ENCODE measurements around the gene IQGAP2. TPM values are rescaled to one million over a fixed set of nuclear protein-coding genes. Genes with fewer than 3 reads are reported as not detected.
A peak's percentile ranks its signal among the peaks of the same experiment; 100 is the strongest.
"Not testable (repeated sequence)": the region's sequence is repeated elsewhere in the genome, so short reads cannot be mapped to it uniquely, and the experiment has no call there.

The IQGAP2 gene
- total RNA-seq, 1 donor from 2014 or later, result 4.2 TPM

DNA sequence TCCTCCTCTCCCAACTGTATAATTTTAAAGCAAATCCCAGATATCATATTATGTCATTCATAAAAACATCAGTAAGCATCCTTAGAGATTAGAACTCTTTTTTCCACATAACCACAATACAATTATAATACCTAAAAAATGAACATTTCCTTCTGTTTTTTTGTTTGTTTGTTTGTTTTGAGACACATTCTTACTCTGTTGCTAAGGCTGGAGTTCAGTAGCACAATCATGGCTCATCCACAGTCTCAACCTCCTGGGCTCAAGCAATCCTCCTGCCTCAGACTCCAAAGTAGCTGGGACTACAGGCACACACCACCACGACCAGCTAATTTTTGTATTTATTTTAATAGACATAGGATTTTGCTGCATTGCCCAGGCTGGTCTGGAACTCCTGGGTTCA, 320.8 kb downstream of the IQGAP2 start:
- ATAC-seq, result no peak

DNA sequence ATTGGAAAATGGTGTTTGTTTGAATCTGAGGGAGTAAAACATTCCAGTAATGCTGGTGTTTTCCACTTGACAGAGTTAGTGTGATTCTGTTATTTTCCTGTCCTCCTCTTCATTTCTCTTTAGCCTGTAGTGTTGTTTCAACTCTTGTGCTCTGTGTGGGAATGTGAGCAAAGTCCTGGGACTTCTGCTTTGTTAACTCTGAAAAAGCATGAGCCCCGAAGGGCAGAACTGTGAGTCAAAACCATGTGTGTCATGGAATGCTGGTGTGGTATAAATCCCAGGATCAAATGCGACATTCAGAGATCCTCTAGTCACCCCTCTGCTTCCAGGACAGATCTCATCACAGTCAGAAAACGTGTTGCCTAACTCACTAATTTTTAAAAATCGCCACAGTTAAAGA, 321.8 kb downstream of the IQGAP2 start:
- no peak for ATAC-seq

DNA sequence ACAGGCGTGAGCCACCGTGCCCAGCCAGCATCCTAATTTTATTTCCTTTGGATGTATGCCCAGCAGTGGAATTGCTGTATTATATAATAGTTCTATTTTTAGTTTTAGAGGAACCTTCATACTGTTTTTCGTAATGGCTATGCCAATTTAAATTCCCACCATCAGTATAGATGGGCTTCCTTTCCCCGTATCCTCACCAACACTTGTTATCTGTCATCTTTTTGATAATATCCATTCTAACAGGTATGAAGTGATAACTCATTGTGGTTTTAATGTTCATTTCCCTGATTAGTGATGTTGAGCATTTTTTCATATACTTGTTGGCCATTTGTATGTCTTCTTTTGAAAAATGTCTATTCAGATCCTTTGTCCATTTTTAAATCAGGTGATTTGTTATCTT, 325.9 kb downstream of the IQGAP2 start:
- ATAC-seq, result no peak

DNA sequence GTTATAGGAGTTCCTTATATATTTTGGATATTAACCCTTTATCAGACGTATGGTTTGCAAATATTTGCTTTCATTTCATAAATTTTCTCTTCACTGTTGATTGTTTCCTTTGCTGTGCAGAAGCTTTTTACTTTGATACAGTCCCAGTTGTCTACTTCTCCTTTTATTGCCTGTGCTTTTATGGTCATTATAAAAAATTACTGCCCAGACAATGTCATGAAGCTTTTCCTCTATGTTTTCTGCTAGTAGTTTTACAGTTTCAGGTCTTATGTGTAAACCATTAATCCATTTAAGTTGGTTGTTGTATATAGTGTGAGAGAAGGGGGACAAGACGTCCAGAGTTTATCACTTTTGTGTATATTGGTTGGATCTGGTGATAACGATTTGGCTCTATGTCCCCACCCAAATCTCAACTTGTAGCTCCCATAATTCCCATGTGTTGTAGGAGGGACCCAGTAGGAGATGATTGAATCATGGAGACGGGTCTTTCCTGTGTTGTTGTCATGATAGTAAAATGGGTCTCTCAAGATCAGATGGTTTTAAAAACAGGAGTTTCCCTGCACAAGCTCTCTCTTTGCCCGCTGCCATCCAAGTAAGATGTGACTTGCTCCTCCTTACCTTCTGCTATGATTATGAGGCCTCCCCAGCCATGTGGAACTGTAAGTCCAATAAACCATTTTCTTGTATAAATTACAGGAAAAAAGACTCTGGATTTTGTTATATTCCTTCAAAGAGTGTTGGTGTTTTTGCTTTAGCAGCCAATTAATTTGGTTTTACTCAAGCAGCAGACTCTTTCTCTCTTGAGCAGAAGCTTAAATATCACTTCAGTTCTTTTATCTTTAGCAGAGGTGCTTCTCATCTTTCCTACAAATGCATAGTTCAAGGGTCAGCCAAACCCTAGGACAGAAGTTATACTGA, 326.5 kb downstream of the IQGAP2 start:
- no peak for ATAC-seq

DNA sequence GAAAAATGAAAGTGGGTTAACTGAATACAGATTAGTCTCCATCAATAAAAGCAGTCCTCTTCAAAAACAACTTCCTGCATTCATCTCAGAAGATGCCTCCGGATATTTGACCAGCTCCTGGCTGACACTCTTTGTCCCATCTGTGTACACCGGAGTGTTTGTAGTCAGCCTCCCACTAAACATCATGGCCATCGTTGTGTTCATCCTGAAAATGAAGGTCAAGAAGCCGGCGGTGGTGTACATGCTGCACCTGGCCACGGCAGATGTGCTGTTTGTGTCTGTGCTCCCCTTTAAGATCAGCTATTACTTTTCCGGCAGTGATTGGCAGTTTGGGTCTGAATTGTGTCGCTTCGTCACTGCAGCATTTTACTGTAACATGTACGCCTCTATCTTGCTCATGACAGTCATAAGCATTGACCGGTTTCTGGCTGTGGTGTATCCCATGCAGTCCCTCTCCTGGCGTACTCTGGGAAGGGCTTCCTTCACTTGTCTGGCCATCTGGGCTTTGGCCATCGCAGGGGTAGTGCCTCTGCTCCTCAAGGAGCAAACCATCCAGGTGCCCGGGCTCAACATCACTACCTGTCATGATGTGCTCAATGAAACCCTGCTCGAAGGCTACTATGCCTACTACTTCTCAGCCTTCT, 329.4 kb downstream of the IQGAP2 start:
- peak; percentile 10 for ATAC-seq

DNA sequence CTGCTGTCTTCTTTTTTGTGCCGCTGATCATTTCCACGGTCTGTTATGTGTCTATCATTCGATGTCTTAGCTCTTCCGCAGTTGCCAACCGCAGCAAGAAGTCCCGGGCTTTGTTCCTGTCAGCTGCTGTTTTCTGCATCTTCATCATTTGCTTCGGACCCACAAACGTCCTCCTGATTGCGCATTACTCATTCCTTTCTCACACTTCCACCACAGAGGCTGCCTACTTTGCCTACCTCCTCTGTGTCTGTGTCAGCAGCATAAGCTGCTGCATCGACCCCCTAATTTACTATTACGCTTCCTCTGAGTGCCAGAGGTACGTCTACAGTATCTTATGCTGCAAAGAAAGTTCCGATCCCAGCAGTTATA, 329.9 kb downstream of the IQGAP2 start:
- ATAC-seq, result peak; percentile 33

DNA sequence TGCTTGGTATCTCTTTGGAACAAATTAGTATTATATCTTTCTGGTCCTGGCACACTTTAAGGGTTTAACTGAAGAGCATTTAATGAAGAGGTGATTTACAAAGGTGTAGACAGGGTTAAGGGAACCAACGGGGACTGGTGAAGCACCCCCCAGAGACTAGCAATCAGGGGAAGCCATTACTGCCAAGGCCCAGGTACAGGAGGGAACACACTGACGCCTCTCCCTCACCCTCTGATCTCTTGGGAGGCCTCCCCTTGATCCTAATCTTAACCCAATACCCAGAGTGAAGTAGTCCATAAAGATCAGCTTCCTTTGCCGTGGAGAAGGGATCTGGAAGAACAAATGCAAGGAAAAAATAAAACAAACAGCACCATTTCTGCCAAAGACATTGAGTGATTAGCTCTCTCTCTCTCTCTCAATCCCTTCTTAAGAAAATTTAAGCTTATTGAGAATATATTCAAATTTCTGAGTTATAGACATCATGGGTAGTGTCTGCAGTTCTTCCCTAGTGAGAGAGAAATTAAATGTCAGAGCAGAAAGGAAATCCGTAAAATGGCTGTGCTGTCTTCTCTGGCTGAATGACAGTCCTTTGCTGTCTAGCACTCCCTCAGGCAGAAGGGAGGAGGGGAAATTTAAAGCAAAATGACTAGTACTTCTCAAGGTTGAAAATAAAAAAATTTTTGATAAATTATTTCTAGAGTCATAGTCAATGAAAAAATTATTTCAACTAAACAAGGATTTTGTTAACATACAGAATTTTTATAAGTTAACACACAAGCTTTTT, 332.9 kb downstream of the IQGAP2 start:
- ATAC-seq, result no peak

DNA sequence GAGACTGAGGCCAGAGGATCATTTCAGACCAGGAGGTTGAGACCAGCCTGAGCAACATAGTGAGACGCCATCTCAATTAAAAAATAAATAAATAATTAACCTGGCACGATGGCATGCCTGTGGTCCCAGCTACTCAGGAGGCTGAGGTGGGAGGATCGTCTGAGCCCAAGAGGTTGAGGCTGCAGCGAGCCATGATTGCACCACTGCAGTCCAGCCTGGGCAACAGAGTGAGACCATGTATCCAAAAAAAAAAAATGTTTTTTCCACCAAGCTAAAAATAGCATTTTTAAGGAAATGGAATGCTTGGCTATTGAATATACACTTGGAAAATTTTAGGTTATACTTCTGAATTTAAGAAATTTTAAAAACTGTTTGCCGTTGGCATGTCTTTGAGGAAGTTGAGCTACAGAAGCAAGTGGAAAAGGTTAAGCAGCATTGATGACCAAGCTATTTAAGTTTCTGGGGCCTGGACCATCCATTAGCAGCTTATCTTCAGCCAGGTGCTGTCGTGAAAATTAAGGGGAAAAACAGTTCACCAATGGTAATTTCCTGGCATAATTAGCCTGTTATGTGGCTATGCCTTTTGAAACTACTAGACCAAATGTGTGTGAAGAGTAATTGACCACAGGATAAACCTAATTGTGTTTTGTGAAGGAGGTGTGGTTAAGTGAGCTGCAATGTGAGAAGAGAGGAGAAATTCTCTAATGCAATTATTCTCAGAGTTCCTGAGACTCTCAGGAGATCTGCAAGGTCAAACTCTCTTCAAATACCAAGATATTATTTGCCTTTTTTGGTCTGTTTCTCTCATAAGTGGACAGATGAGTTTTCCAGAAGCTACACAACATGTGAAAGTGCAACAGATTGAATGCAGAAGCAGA, 333.8 kb downstream of the IQGAP2 start:
- no peak for ATAC-seq

DNA sequence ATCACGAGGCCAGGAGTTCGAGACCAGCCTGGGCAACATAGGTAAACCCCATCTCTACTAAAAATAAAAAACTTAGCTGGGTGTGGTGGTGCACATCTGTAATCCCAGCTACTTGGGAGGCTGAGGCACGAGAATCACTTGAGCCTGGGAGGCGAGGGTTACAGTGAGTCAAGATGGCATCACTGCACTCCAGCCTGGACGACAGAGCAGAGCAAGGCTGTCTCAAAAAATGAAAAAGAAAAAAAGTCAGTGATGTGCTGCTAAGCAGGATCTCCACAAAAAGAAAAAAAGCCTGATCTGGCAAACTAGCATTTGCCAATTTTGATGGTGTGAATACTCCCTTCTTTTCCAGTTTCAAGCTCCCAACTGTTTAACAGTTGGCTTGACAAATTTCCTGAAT, 334.8 kb downstream of the IQGAP2 start:
- ATAC-seq, result no peak

DNA sequence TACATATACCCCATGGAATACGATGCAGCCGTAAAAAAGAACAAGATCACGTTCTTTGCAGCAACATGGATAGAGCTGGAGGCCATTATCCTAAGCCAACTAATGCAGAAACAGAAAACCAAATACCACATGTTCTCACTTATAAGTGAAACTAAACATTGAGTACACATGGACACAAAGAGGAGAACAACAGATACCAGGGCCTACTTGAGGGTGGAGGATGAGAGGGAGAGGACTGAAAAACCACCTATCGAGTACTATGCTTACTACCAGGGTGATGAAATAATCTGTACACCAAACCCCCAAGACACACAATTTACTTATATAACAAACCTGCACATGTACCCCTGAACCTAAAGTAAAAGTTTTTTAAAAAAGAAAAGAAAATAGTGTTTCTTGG, 338.4 kb downstream of the IQGAP2 start:
- not testable (repeated sequence) for ATAC-seq

DNA sequence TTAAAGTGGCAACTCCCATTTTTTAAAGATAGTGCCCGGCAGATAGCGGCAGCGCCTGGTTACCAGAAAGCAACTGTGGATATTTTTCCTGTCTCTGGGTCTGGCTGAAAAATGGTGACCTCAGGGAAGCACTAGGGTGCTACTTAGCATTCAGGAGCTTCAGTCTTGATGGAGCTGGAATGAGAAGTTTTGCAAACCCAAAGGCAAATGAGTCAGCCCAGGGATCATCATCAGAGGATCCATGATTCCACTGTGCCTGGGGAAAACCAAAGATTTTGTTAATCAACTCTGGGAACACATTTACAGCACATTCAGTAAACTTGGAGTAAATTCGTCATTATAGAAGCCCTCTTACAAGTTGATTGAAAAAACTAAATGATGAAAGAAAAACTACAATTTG, 339.5 kb downstream of the IQGAP2 start:
- ATAC-seq, result no peak

DNA sequence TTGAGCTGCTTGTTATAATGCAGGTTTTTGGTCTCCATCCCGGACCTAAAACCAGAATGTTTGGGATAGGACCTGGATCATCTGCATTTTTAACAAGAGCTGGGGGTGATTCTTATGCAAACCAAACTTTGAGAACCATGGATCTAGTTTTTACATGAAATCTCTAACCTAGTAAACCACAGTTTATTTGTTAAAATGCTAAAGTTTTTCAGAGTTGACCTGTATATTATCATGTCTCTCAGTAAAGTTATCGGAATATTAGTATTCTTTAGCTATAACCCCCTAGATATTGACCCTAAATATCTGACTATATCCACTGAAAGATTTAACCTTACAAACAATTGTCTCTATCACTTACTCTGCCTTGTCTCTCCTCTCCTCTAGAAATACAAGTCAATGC, 341.5 kb downstream of the IQGAP2 start:
- ATAC-seq, result no peak

DNA sequence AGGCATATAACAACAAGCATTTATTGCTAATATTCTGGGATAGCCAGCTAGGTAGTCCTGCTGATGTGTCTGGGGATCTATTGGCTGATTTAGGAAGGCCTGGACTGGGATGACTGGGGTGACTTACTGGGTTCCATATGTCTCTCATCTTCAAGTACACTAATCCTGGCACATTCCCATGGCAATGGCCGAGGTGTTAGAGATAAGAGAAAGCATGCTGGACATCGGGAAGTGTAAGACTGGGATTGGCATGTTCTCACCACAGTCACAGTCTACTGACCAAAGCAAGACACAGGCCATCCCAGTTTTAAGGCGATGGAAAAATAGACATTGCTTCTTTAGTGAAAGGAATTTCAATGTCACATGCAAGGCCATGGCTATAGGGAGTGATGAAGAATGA, 342.6 kb downstream of the IQGAP2 start:
- ATAC-seq, result no peak

DNA sequence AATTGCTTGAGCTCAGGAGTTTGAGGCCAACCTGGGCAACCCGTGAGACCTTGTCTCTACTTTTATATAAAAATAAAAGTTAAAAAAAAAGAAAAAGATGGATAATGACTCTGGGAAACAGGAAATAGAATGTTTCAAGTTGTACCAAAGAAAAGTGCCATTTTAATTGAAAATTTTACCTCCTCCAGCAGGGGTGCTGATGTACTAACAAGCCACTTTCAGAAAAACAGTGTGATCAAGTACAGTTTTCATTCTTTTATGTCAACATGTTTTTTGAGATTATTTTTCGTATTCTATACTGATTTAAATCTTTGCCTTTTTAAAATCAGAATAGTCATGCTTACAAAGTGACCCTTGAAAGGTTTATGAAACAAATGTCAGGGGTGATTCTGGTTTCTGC, 343.6 kb downstream of the IQGAP2 start:
- no peak for ATAC-seq

DNA sequence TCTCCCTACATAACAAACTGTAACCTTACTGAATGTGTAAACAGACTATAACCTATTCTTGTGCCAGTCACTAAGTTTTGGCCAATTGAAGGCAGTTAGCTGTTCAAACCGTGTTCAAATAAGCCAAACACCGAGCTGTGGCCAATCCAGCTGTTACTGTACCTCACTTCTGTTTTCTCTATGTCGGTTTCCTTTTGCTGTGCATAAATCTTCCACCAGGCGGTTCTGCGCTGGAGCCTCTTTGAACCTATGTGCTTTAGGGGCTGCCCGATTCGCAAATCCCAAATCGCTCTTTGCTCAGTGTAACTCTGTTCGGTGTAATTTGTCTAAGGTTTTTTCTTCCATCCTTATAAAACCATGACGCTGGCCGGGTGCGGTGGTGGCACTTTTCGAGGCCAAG, 344.6 kb downstream of the IQGAP2 start:
- no peak for ATAC-seq

DNA sequence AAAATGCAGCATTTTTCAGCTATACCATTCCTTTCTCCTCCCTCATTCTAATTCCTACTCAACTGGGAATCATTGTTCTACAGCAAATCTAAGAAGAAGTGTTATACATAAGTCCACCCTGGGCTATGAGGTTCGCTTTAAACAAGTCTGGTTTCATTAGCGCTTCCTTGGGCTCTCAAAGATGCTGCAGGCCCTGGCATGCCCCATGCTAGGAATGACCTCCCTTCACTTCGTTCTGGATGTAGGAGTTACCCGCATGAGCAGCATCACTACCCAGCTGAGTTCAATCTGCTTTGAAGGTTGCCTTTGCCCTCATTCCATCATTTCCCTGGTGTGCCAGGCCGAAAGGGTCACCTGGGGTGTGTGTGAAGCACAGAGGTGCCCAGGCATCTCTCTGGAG, 348.2 kb downstream of the IQGAP2 start:
- ATAC-seq, result no peak

DNA sequence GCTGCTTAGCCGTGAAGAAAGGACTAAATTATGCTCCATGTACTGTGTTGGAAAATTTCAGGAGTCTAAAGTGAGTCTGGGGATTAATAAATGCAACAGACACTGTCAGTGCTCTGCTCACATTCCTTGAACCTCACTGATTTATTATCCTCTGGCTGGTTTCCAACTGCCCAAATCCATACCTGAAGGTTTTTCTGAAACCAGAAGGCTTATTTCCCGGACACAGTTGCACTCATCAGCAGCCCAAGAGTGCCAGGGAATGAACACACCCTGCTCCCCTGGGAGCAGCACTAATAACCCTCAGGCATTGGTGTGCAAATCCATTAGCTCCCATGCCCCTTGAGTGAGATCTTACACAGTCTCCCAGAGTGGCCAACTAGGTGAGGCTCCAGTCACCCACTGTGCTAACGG, 351.6 kb downstream of the IQGAP2 start:
- peak; percentile 41 for ATAC-seq

DNA sequence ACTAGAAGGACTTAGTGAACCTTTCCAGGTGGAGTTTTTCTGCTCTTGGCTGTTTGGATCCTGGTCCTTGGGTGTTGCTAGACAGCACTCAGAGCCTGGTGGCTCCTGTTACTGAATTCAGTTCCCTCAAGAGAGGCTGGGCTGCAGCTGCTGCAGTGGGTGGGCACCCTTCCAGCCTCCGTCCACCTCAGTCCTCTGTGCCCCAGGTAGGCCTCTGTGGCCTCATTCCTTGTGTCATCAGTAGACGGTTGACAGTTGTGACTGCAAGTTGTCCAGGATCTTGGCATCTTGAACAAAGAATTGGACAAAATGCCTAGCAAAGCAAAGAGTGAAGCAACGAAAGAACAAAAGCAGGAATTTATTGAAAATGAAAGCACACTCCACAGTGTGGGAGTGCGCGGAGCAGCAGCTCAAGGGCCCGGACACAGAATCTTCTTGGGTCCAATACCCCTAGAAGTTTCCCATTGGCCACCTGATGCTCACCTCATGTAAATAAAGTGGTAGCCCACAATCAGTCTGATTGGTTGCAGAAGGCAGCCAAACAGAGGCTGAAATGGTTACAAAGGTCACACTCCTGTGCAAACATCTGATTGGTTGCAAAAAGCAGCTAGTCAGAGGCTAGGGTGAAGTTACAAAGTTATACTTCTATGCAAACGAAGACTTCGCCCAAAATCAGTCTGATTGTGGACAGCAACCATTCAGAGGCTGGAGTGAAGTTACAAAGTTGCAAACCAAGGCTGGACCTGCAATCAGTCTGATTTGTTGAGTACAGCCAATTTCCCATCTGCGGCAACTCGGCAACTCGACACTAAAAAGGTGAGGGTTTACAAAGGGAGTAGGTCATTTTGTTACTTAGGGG, 352.9 kb downstream of the IQGAP2 start:
- ATAC-seq, result no peak

DNA sequence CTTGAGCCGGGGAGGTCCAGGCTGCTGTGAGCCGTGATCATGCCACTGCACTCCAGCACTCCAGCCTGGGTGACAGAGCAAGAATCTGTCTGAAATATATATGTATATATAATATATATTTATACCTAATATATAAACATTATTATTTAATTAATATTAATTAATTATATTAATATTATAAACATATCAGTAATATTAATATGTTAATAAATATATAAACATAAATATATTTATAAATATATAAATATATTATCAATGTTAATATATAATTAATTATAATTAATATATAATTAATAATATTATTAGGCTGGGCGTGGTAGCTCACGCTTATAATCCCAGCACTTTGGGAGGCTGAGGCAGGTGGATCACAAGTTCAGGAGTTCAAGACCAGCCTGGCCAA, 354.0 kb downstream of the IQGAP2 start:
- no peak for ATAC-seq

Data from esophagus mucosa (tissue), 1 donor.